CD4-positive, alpha-beta T cell (primary cell): Measurements from ENCODE around the gene DQX1. TPM values are rescaled to one million over a fixed set of nuclear protein-coding genes. Genes with fewer than 3 reads are reported as not detected.

Source experiments
- ATAC-seq: fragments of 200-7000 bp; cut with Tn5 transposase; one replicate; pipeline ENCODE4 v1.10.0; 2022; ENCODE audit warnings: mild to moderate bottlenecking; ENCODE audit not compliant: poor library complexity
- CTCF ChIA-PET: fragments of 350-600 bp; sonication (Branson Sonifier 250); formaldehyde crosslinking; loops from one replicate; lab custom pipeline; 2021; ENCODE audit warnings: antibody characterized with exemption, inconsistent platforms; lab: Charles Lee
- POLR2A ChIA-PET: fragments of 350-600 bp; sonication (Branson Sonifier 250); formaldehyde crosslinking; loops from one replicate; lab custom pipeline; 2021; ENCODE audit warnings: antibody characterized with exemption, inconsistent platforms; lab: Charles Lee
- DNase-seq, 14 experiments: peaks; one replicate each; pipeline ENCODE4 v3.0.0-alpha.2; 2013 to 2020; ENCODE audit warnings: mixed read lengths in 2 of 14
- H3K27ac ChIP-seq, 2 donors: one replicate each; pipeline versions ENCODE4 v1.5.1 to v1.7.0; 2013; ENCODE audit warnings: low read length in 2 of 2, low read depth in 1 of 2, mild to moderate bottlenecking in 1 of 2
- H3K27me3 ChIP-seq, 2 experiments: 1 replicate in 1 of 2; 2 replicates in 1 of 2; pipeline versions ENCODE4 v1.6.1 to v1.7.0; 2013; ENCODE audit warnings: low read length in 2 of 2, control low read depth in 1 of 2, mild to moderate bottlenecking in 1 of 2, moderate library complexity in 1 of 2; ENCODE audit not compliant: insufficient read depth in 2 of 2, control insufficient read depth in 1 of 2
- H3K36me3 ChIP-seq: one replicate; pipeline ENCODE4 v1.6.1; 2013; ENCODE audit warnings: low read length, control low read depth; ENCODE audit not compliant: insufficient read depth
- H3K4me1 ChIP-seq: one replicate; pipeline ENCODE4 v1.6.1; 2013; ENCODE audit warnings: low read length, control low read depth; ENCODE audit not compliant: insufficient read depth
- H3K4me3 ChIP-seq: one replicate; pipeline ENCODE4 v1.5.1; 2013; ENCODE audit warnings: mild to moderate bottlenecking, low read length, moderate library complexity
- H3K9me3 ChIP-seq, 2 experiments: 1 replicate in 1 of 2; 2 replicates in 1 of 2; pipeline versions ENCODE4 v1.6.1 to v1.7.0; 2013; ENCODE audit warnings: low read length in 2 of 2, mild to moderate bottlenecking in 2 of 2, control low read depth in 1 of 2, moderate library complexity in 1 of 2; ENCODE audit not compliant: control insufficient read depth in 1 of 2, insufficient read depth in 1 of 2
- H3K27ac Mint-ChIP-seq: one replicate; pipeline ENCODE4 v1.8.0; 2020; ENCODE audit warnings: mixed read lengths
- H3K27me3 Mint-ChIP-seq: one replicate; pipeline ENCODE4 v1.8.0; 2021; ENCODE audit warnings: mixed read lengths
- H3K36me3 Mint-ChIP-seq: one replicate; pipeline ENCODE4 v1.8.0; 2021; ENCODE audit warnings: low read depth, mixed read lengths
- H3K4me1 Mint-ChIP-seq: one replicate; pipeline ENCODE4 v1.8.0; 2021; ENCODE audit warnings: low read depth, mixed read lengths
- H3K4me3 Mint-ChIP-seq: one replicate; pipeline ENCODE4 v1.8.0; 2020; ENCODE audit warnings: mild to moderate bottlenecking, mixed read lengths
- H3K9me3 Mint-ChIP-seq: one replicate; pipeline ENCODE4 v1.8.0; 2020; ENCODE audit warnings: mixed read lengths
- CTCF ChIP-seq: fragments of 200-600 bp; IDR thresholded peaks from one replicate; pipeline ENCODE4 v1.8.0; 2022; ENCODE audit warnings: antibody characterized with exemption, mild to moderate bottlenecking
- intact Hi-C, 2 experiments: fragments of 100-400 bp; cut with DNase I in 1 of 2; cut with micrococcal nuclease in 1 of 2; formaldehyde crosslinking; loops; one replicate each; pipeline versions ENCODE4 v1.15.1 to v1.9.0; 2023 to 2025; cut with DNase I, micrococcal nuclease
- total RNA-seq, 174 experiments: library from RNA in 2 of 174; stranded (reverse) in 2 of 174; gene quantifications; one replicate each; pipeline ENCODE4 v1.2.3 and lab custom pipeline; 2021 to 2026

The DQX1 gene
- total RNA-seq, 2 experiments from 2014 or later = 0.22 TPM; not detected in 1

DNA sequence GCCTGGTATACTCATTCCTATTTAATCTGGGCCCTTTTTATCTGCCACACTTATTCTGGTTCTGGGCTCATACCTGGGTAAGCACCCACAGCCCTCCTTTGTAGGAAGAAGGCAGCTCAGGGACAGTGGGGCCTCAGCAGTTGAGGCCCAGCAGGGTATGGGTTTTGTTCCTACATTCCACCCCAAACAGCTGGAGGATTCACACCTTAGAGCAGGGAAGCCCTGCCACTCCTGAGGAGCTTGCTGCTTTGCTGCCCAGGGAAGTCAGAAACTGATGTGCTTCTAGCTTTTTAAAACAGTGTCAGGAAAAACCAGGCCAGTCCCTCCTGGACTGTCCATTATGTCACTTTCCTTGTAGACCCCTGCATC lies 25.5 kb downstream of the DQX1 start:
- Histone ChIP-seq H3K4me3 (no peak overlapping the region), H3K27ac (no peak overlapping the region), H3K9me3 (peaks cover 0 to 37% of the 10 kb centered on the region in 2 experiments), H3K27me3 (peaks cover 60 to 72% of the 10 kb centered on the region in 2 experiments), H3K4me1 (peaks cover 53% of the 10 kb centered on the region), H3K36me3 (peaks cover 13% of the 10 kb centered on the region)
- Mint-ChIP-seq H3K36me3 (peaks cover 15% of the 10 kb centered on the region), H3K27me3 (peaks cover 79% of the 10 kb centered on the region), H3K27ac (no peak overlapping the region), H3K4me1 (peaks cover 72% of the 10 kb centered on the region), H3K4me3 (no peak overlapping the region), H3K9me3 (no peaks in the 10 kb centered on the region)
- ATAC-seq (no peak), DNase-seq (no peak)
- POLR2A ChIA-PET = interaction anchor here (0.6 to 4.5 kb wide), 6 partner anchors 18 to 672 kb away, joined by 3 to 21 read pairs (median 4); partner anchors contain the start of genes AUP1, CCDC142, HTRA2 and STAMBP
- CTCF ChIA-PET = interaction anchor here (1.4 to 2.3 kb wide), 2 partner anchors 17 to 31 kb away, joined by 3 to 9 read pairs; partner anchors contain the start of genes CCDC142 and TTC31
- no peak for TF ChIP-seq CTCF
- intact Hi-C loops = no loop called here

DNA sequence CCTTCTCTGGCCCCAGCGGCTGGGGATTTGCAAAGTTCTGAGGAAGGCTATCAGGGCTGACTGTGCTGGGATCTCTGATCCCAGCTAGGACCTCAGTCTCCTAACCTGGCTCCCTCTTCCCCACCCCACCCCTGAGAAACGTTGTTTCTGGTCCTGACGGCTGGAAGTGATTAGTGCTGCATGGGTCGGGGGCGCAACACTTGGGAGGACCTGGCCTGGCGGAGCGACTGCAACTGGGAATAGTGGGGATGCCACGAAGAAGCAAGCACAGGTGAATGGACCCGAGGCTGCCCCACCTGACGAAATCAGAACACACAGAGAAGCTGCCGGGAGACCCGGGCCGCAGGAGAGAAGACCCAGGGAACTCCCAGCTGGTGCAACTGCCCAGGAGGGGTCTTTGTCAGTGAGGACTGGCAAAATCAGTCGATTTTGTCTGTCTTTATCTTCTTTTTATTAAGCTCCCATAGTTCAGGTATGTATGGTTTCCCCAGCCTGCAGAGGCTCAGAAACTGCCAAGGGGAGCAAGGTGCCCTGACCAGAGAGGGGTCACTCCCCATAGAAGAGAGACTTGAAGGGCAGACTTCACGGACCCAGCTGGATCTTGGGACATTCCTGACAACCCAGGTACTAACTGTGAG lies 26.0 kb downstream of the DQX1 start:
- intact Hi-C loops = no loop called here
- Histone ChIP-seq H3K27me3 (peaks cover 57 to 71% of the 10 kb centered on the region in 2 experiments), H3K27ac (no peak overlapping the region), H3K9me3 (peaks cover 0 to 37% of the 10 kb centered on the region in 2 experiments), H3K4me1 (peaks cover 48% of the 10 kb centered on the region), H3K36me3 (peaks cover 8% of the 10 kb centered on the region), H3K4me3 (no peak overlapping the region)
- Mint-ChIP-seq H3K36me3 (peaks cover 10% of the 10 kb centered on the region), H3K27me3 (peaks cover 74% of the 10 kb centered on the region), H3K4me3 (no peak overlapping the region), H3K9me3 (no peaks in the 10 kb centered on the region), H3K4me1 (peaks cover 67% of the 10 kb centered on the region), H3K27ac (no peak overlapping the region)
- CTCF ChIA-PET = interaction anchor here (1.4 to 2.3 kb wide), 2 partner anchors 17 to 32 kb away, joined by 3 to 9 read pairs; partner anchors contain the start of genes CCDC142 and TTC31
- no peak for TF ChIP-seq CTCF
- DNase-seq (no peak), ATAC-seq (no peak)
- POLR2A ChIA-PET = interaction anchor here (1.0 to 4.5 kb wide), 5 partner anchors 18 to 85 kb away, joined by 3 to 21 read pairs (median 4); partner anchors contain the start of genes AUP1, CCDC142, HTRA2 and TTC31

- Histone ChIP-seq H3K36me3 (peaks cover 2% of the 10 kb centered on the region), H3K27me3 (peaks cover 53 to 66% of the 10 kb centered on the region in 2 experiments), H3K27ac (no peak within 1 kb of the TSS), H3K9me3 (peaks cover 0 to 37% of the 10 kb centered on the region in 2 experiments), H3K4me1 (peaks cover 48% of the 10 kb centered on the region), H3K4me3 (peak within 1 kb of the TSS; percentile 64)
- no peaks in the 10 kb centered on the region for H3K9me3 Mint-ChIP-seq
- H3K27me3 Mint-ChIP-seq = peaks cover 67% of the 10 kb centered on the region
- no peak within 1 kb of the TSS for H3K27ac Mint-ChIP-seq
- intact Hi-C loops = no loop called here
- TF ChIP-seq CTCF = no peak
- DNase-seq (peak in 1 of 14 experiments; percentile 41), ATAC-seq (peak; percentile 13)
- POLR2A ChIA-PET = interaction anchor here (1.0 to 4.5 kb wide), 6 partner anchors 8 to 86 kb away, joined by 3 to 21 read pairs (median 6); partner anchors contain the start of genes AUP1, CCDC142, HTRA2 and PCGF1
- peaks cover 4% of the 10 kb centered on the region for H3K36me3 Mint-ChIP-seq
- H3K4me1 Mint-ChIP-seq = peaks cover 60% of the 10 kb centered on the region
- CTCF ChIA-PET = interaction anchor here (1.4 kb wide), 1 partner anchor 33 kb away, joined by 3 read pairs; no protein-coding TSS in a partner anchor
- peak within 1 kb of the TSS; percentile 82 for H3K4me3 Mint-ChIP-seq
Measured at GRCh38 chr2:74499267-74499939, 26.6 kb downstream of the DQX1 start, which contains the start of gene LBX2. LBX2 (minus strand) TSS chr2:74499603; CDS start chr2:74499537, 66 bp downstream.
